Activated CD4-positive, alpha-beta memory T cell treated with anti-CD3 and anti-CD28 coated beads for 36 hours (primary cell): Measurements from ENCODE around the gene PCP2. TPM values are rescaled to one million over a fixed set of nuclear protein-coding genes. Genes with fewer than 3 reads are reported as not detected.

Experiments
- CTCF ChIA-PET: fragments of 350-600 bp; sonication (Branson Sonifier 250); formaldehyde crosslinking; loops from one replicate; lab custom pipeline; 2021; ENCODE audit warnings: antibody characterized with exemption, inconsistent platforms; lab: Charles Lee
- POLR2A ChIA-PET: fragments of 350-600 bp; sonication (Branson Sonifier 250); formaldehyde crosslinking; loops from one replicate; lab custom pipeline; 2021; ENCODE audit warnings: antibody characterized with exemption; lab: Charles Lee
- DNase-seq: peaks from one replicate; pipeline ENCODE4 v3.0.0-alpha.2; 2020
- H3K27ac Mint-ChIP-seq: one replicate; pipeline ENCODE4 v1.8.0; 2021; ENCODE audit warnings: mixed read lengths
- H3K27me3 Mint-ChIP-seq: one replicate; pipeline ENCODE4 v1.8.0; 2021; ENCODE audit warnings: mixed read lengths
- H3K36me3 Mint-ChIP-seq: one replicate; pipeline ENCODE4 v1.8.0; 2021; ENCODE audit warnings: mixed read lengths
- H3K4me1 Mint-ChIP-seq: one replicate; pipeline ENCODE4 v1.8.0; 2021; ENCODE audit warnings: low read depth, mixed read lengths
- H3K4me3 Mint-ChIP-seq: one replicate; pipeline ENCODE4 v1.8.0; 2021; ENCODE audit warnings: mild to moderate bottlenecking, mixed read lengths
- H3K9me3 Mint-ChIP-seq: one replicate; pipeline ENCODE4 v1.8.0; 2021; ENCODE audit warnings: mixed read lengths
- intact Hi-C: fragments of 100-400 bp; cut with micrococcal nuclease; formaldehyde crosslinking; loops from one replicate; pipeline ENCODE4 v1.15.1; 2023
- total RNA-seq, 2 experiments: library from RNA; stranded (reverse); gene quantifications; one replicate each; pipeline ENCODE4 v1.2.3, GENCODE V29; 2021

Gene PCP2
- total RNA-seq, 2 experiments from 2014 or later = 0.41 to 0.62 TPM

- Mint-ChIP-seq H3K9me3 (no peaks in the 10 kb centered on the region), H3K4me3 (no peak overlapping the region), H3K27ac (no peak overlapping the region), H3K36me3 (no peaks in the 10 kb centered on the region), H3K27me3 (no peaks in the 10 kb centered on the region), H3K4me1 (peaks cover 22% of the 10 kb centered on the region)
- intact Hi-C loops = no loop called here
- DNase-seq = peak; percentile 61
- CTCF ChIA-PET = interaction anchor here (0.5 to 2.5 kb wide), 7 partner anchors 8 to 195 kb away, joined by 3 to 11 read pairs (median 5); partner anchors contain the start of gene TRAPPC5
- POLR2A ChIA-PET = no interaction called here
These were observed 23.7 kb upstream of the PCP2 start for GRCh38 chr19:7657131-7657751.

GRCh38 chr19:7655581-7655980 is 22.1 kb upstream of the PCP2 start:
- ChIA-PET POLR2A (no interaction called here), CTCF (interaction anchor here (1.5 to 2.8 kb wide), 2 partner anchors 25 to 146 kb away, joined by 4 to 13 read pairs; partner anchors contain the start of gene TRAPPC5)
- no peak for DNase-seq
- Mint-ChIP-seq H3K27ac (no peak overlapping the region), H3K27me3 (no peaks in the 10 kb centered on the region), H3K36me3 (no peaks in the 10 kb centered on the region), H3K4me3 (no peak overlapping the region), H3K4me1 (peaks cover 25% of the 10 kb centered on the region), H3K9me3 (no peaks in the 10 kb centered on the region)
- intact Hi-C loops = no loop called here

GRCh38 chr19:7654401-7654800 is 20.9 kb upstream of the PCP2 start:
- Mint-ChIP-seq H3K27ac (no peak overlapping the region), H3K36me3 (no peaks in the 10 kb centered on the region), H3K27me3 (no peaks in the 10 kb centered on the region), H3K4me3 (no peak overlapping the region), H3K4me1 (peaks cover 25% of the 10 kb centered on the region), H3K9me3 (no peaks in the 10 kb centered on the region)
- CTCF ChIA-PET = interaction anchor here (1.5 to 4.5 kb wide), 4 partner anchors 26 to 147 kb away, joined by 4 to 46 read pairs (median 9); partner anchors contain the start of gene TRAPPC5
- intact Hi-C loops = no loop called here
- DNase-seq = no peak
- POLR2A ChIA-PET = interaction anchor here (0.7 kb wide), 1 partner anchor 695 kb away, joined by 3 read pairs; no protein-coding TSS in a partner anchor

GRCh38 chr19:7652061-7652641 is 18.6 kb upstream of the PCP2 start:
- H3K36me3 Mint-ChIP-seq = peaks cover 2% of the 10 kb centered on the region
- no peaks in the 10 kb centered on the region for H3K9me3 Mint-ChIP-seq
- H3K4me3 Mint-ChIP-seq = peak overlapping the region; percentile 49
- H3K27me3 Mint-ChIP-seq = no peaks in the 10 kb centered on the region
- peak overlapping the region; percentile 49 for H3K27ac Mint-ChIP-seq
- ChIA-PET CTCF (interaction anchor here (0.5 to 4.5 kb wide), 13 partner anchors 10 to 503 kb away, joined by 3 to 46 read pairs (median 5); partner anchors contain the start of genes PET100, RETN, STXBP2 and TRAPPC5), POLR2A (no interaction called here)
- intact Hi-C loops = loop anchor here (1.0 kb wide), 2 partner anchors 27 to 147 kb away; no protein-coding TSS in a partner anchor
- H3K4me1 Mint-ChIP-seq = peaks cover 12% of the 10 kb centered on the region
- peak; percentile 92 for DNase-seq

GRCh38 chr19:7650148-7650547 is 16.6 kb upstream of the PCP2 start:
- Mint-ChIP-seq H3K36me3 (peaks cover 4% of the 10 kb centered on the region), H3K4me1 (peaks cover 9% of the 10 kb centered on the region), H3K27ac (no peak overlapping the region), H3K9me3 (no peaks in the 10 kb centered on the region), H3K4me3 (no peak overlapping the region), H3K27me3 (no peaks in the 10 kb centered on the region)
- intact Hi-C loops = no loop called here
- DNase-seq = no peak
- CTCF ChIA-PET = interaction anchor here (1.5 to 4.5 kb wide), 4 partner anchors 8 to 150 kb away, joined by 5 to 46 read pairs (median 20); partner anchors contain the start of genes RETN and TRAPPC5
- POLR2A ChIA-PET = interaction anchor here (1.3 kb wide), 1 partner anchor 13 kb away, joined by 3 read pairs; no protein-coding TSS in a partner anchor

- POLR2A ChIA-PET = no interaction called here
- Mint-ChIP-seq H3K4me1 (peaks cover 9% of the 10 kb centered on the region), H3K27me3 (no peaks in the 10 kb centered on the region), H3K27ac (no peak overlapping the region), H3K9me3 (no peaks in the 10 kb centered on the region), H3K4me3 (no peak overlapping the region), H3K36me3 (peaks cover 10% of the 10 kb centered on the region)
- CTCF ChIA-PET = interaction anchor here (0.8 to 2.1 kb wide), 4 partner anchors 10 to 221 kb away, joined by 3 to 6 read pairs (median 5); partner anchors contain the start of gene TRAPPC5
- no peak for DNase-seq
- intact Hi-C loops = no loop called here
These were observed 14.9 kb upstream of the PCP2 start for GRCh38 chr19:7648265-7649014.

- no peaks in the 10 kb centered on the region for H3K9me3 Mint-ChIP-seq
- no peaks in the 10 kb centered on the region for H3K27me3 Mint-ChIP-seq
- no peak overlapping the region for H3K27ac Mint-ChIP-seq
- no peak overlapping the region for H3K4me3 Mint-ChIP-seq
- H3K4me1 Mint-ChIP-seq = peaks cover 3% of the 10 kb centered on the region
- POLR2A ChIA-PET = no interaction called here
- CTCF ChIA-PET = no interaction called here
- DNase-seq = no peak
- peaks cover 10% of the 10 kb centered on the region for H3K36me3 Mint-ChIP-seq
- intact Hi-C loops = no loop called here
These were observed 13.6 kb upstream of the PCP2 start for GRCh38 chr19:7647156-7647555.

- Mint-ChIP-seq H3K4me3 (no peak overlapping the region), H3K27ac (no peak overlapping the region), H3K9me3 (no peaks in the 10 kb centered on the region), H3K4me1 (no peaks in the 10 kb centered on the region), H3K27me3 (no peaks in the 10 kb centered on the region), H3K36me3 (peaks cover 10% of the 10 kb centered on the region)
- POLR2A ChIA-PET = no interaction called here
- no peak for DNase-seq
- CTCF ChIA-PET = no interaction called here
- intact Hi-C loops = no loop called here
These were observed 12.8 kb upstream of the PCP2 start for GRCh38 chr19:7646426-7646700.

- Mint-ChIP-seq H3K9me3 (no peaks in the 10 kb centered on the region), H3K36me3 (peaks cover 10% of the 10 kb centered on the region), H3K4me3 (no peak overlapping the region), H3K27ac (no peak overlapping the region), H3K4me1 (no peaks in the 10 kb centered on the region), H3K27me3 (no peaks in the 10 kb centered on the region)
- ChIA-PET POLR2A (no interaction called here), CTCF (no interaction called here)
- no peak for DNase-seq
- intact Hi-C loops = no loop called here
These were observed 12.3 kb upstream of the PCP2 start for GRCh38 chr19:7645656-7646425.

GRCh38 chr19:7645163-7645562 is 11.6 kb upstream of the PCP2 start:
- POLR2A ChIA-PET = no interaction called here
- Mint-ChIP-seq H3K27ac (no peak overlapping the region), H3K4me3 (no peak overlapping the region), H3K27me3 (no peaks in the 10 kb centered on the region), H3K9me3 (peaks cover under 1% of the 10 kb centered on the region), H3K36me3 (peaks cover 10% of the 10 kb centered on the region), H3K4me1 (no peaks in the 10 kb centered on the region)
- DNase-seq = no peak
- CTCF ChIA-PET = interaction anchor here (1.0 kb wide), 1 partner anchor 36 kb away, joined by 4 read pairs; the partner anchor contains the start of gene TRAPPC5
- intact Hi-C loops = no loop called here

- Mint-ChIP-seq H3K27ac (no peak overlapping the region), H3K4me3 (no peak overlapping the region), H3K27me3 (no peaks in the 10 kb centered on the region), H3K4me1 (peaks cover 6% of the 10 kb centered on the region), H3K9me3 (peaks cover 4% of the 10 kb centered on the region), H3K36me3 (peaks cover 16% of the 10 kb centered on the region)
- intact Hi-C loops = no loop called here
- ChIA-PET POLR2A (no interaction called here), CTCF (interaction anchor here (1.0 kb wide), 1 partner anchor 36 kb away, joined by 4 read pairs; the partner anchor contains the start of gene TRAPPC5)
- no peak for DNase-seq
These were observed 11.0 kb upstream of the PCP2 start for GRCh38 chr19:7644550-7644877.
